GM21381 (cell line): ENCODE data around the gene LAMTOR2.

Experiments
- ATAC-seq: cut with Tn5 transposase; IDR thresholded peaks from one replicate; pipeline ENCODE4 v1.9.1; 2021; ENCODE audit warnings: mild to moderate bottlenecking, moderate library complexity; ENCODE audit not compliant: unreplicated experiment

Gene LAMTOR2

GRCh38 chr1:156074661-156075060, 20.1 kb downstream of the LAMTOR2 start:
- no peak for ATAC-seq

- no peak for ATAC-seq
Measured at GRCh38 chr1:156075162-156075561, 20.6 kb downstream of the LAMTOR2 start.

- no peak for ATAC-seq
Measured at GRCh38 chr1:156075775-156076204, 21.2 kb downstream of the LAMTOR2 start.

GRCh38 chr1:156076609-156077429, 22.2 kb downstream of the LAMTOR2 start:
- ATAC-seq = no peak

- ATAC-seq = no peak
Measured at GRCh38 chr1:156077430-156077760, 22.8 kb downstream of the LAMTOR2 start.

GRCh38 chr1:156078728-156079127, 24.1 kb downstream of the LAMTOR2 start:
- ATAC-seq = no peak

GRCh38 chr1:156079762-156080161, 25.2 kb downstream of the LAMTOR2 start:
- ATAC-seq = no peak

GRCh38 chr1:156080241-156080862, 25.8 kb downstream of the LAMTOR2 start:
- ATAC-seq = no peak

- no peak for ATAC-seq
Measured at GRCh38 chr1:156080863-156081179, 26.2 kb downstream of the LAMTOR2 start.

- ATAC-seq = no peak
Measured at GRCh38 chr1:156081180-156081916, 26.8 kb downstream of the LAMTOR2 start.

GRCh38 chr1:156081917-156082308, 27.3 kb downstream of the LAMTOR2 start:
- no peak for ATAC-seq

- no peak for ATAC-seq
Measured at GRCh38 chr1:156082309-156083091, 27.9 kb downstream of the LAMTOR2 start, which contains the start of gene MEX3A. Gene MEX3A (minus strand): TSS chr1:156082465. CDS start chr1:156081998, 467 bp downstream.

- no peak for ATAC-seq
Measured at GRCh38 chr1:156083800-156084790, 29.5 kb downstream of the LAMTOR2 start.

- no peak for ATAC-seq
Measured at GRCh38 chr1:156086256-156086662, 31.7 kb downstream of the LAMTOR2 start.

GRCh38 chr1:156089704-156090103, 35.1 kb downstream of the LAMTOR2 start:
- no peak for ATAC-seq

GRCh38 chr1:156090138-156090839, 35.7 kb downstream of the LAMTOR2 start:
- ATAC-seq = no peak

GRCh38 chr1:156090840-156091188, 36.2 kb downstream of the LAMTOR2 start:
- ATAC-seq = no peak

- ATAC-seq = no peak
Measured at GRCh38 chr1:156091610-156092009, 37.0 kb downstream of the LAMTOR2 start.

- ATAC-seq = no peak
Measured at GRCh38 chr1:156095906-156096508, 41.4 kb downstream of the LAMTOR2 start.
